Inflammatory macrophage (primary cell): ENCODE data around the gene SPATA32.
"Not testable (repeated sequence)": the region's sequence is repeated elsewhere in the genome, so short reads cannot be mapped to it uniquely, and the experiment has no call there.

Experiments used
- DNase-seq, 2 donors: peaks; one replicate each; pipeline ENCODE4 v3.0.0-alpha.2; 2020 to 2022
- total RNA-seq, 18 experiments: gene quantifications; one replicate each; lab custom pipeline; 2026; ENCODE audit warnings: mixed read lengths in 6 of 18, inconsistent platforms in 2 of 18; lab: John Stamatoyannopoulos, UW

Gene SPATA32
- total RNA-seq, result 0 to 0.20 (median 0.08) reads per million in 18 experiments

- peak; percentile 11 to 37 for DNase-seq
Observed at GRCh38 chr17:45261577-45262515, at the start of gene SPATA32. Gene SPATA32 (minus strand): TSS chr17:45262094. CDS start chr17:45262016, 78 bp downstream.

GRCh38 chr17:45311401-45311759, 49.5 kb upstream of the SPATA32 start:
- DNase-seq, result no peak

- peak; percentile 52 to 78 for DNase-seq
Observed at GRCh38 chr17:45310380-45311324, 48.8 kb upstream of the SPATA32 start.

- no peak for DNase-seq
Observed at GRCh38 chr17:45309400-45309799, 47.5 kb upstream of the SPATA32 start.

GRCh38 chr17:45308840-45309239, 46.9 kb upstream of the SPATA32 start:
- DNase-seq, result no peak

- DNase-seq, result no peak
Observed at GRCh38 chr17:45308016-45308365, 46.1 kb upstream of the SPATA32 start.

GRCh38 chr17:45307290-45308015, 45.6 kb upstream of the SPATA32 start:
- peak; percentile 86 to 90 for DNase-seq

- DNase-seq, result no peak
Observed at GRCh38 chr17:45306623-45307022, 44.7 kb upstream of the SPATA32 start.

- DNase-seq, result peak; percentile 35 to 61
Observed at GRCh38 chr17:45306094-45306493, 44.2 kb upstream of the SPATA32 start.

- peak; percentile 55 to 79 for DNase-seq
Observed at GRCh38 chr17:45305530-45306087, 43.7 kb upstream of the SPATA32 start.

- DNase-seq, result peak; percentile 46 to 58
Observed at GRCh38 chr17:45302649-45303173, 40.8 kb upstream of the SPATA32 start.

- not testable (repeated sequence) for DNase-seq
Observed at GRCh38 chr17:45302220-45302619, 40.3 kb upstream of the SPATA32 start.

- no peak for DNase-seq
Observed at GRCh38 chr17:45301674-45302073, 39.8 kb upstream of the SPATA32 start.

GRCh38 chr17:45300060-45300751, 38.3 kb upstream of the SPATA32 start:
- DNase-seq, result no peak

- peak; percentile 66 to 70 for DNase-seq
Observed at GRCh38 chr17:45299361-45299760, 37.5 kb upstream of the SPATA32 start.

GRCh38 chr17:45298546-45299285, 36.8 kb upstream of the SPATA32 start:
- DNase-seq, result no peak

GRCh38 chr17:45296833-45297124, 34.9 kb upstream of the SPATA32 start:
- DNase-seq, result no peak

- peak; percentile 83 to 94 for DNase-seq
Observed at GRCh38 chr17:45296003-45296832, 34.3 kb upstream of the SPATA32 start.

- DNase-seq, result no peak
Observed at GRCh38 chr17:45294506-45294905, 32.6 kb upstream of the SPATA32 start.
